GM19455 (cell line): ENCODE data around the gene LOC128125822.
A peak's percentile ranks its signal among the peaks of the same experiment; 100 is the strongest.
"Not testable (repeated sequence)": the region's sequence is repeated elsewhere in the genome, so short reads cannot be mapped to it uniquely, and the experiment has no call there.

Experiments
- ATAC-seq: cut with Tn5 transposase; IDR thresholded peaks from one replicate; pipeline ENCODE4 v1.9.1; 2021; ENCODE audit not compliant: unreplicated experiment

LOC128125822 gene

DNA sequence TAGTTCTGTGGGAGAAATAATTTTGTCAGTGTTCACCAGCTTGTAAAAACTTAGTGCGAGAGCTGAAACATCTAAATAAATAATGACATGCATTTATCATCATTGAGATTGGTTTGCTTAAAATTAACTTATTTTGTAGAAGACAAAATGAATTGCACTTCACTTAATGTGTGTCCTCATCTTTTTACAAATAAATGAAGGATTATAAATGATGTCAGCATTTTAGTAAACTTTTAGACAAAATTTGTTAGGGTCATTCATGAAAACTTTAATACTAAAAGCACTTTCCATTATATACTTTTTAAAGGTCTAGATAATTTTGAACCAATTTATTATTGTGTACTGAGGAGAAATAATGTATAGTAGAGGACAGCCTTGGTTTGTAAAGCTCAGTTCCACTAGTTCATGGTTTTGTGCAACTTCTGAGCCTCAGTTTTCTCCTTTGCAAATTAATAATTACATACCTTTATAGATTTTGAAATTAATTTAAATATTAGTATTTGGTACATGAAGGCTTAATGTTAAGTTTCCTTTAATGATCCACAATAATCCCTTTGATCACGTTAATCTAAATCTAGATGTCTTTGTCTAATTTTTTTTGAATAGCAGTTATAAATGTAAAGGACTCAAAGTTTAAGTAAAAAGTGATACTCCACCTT lies 9.2 kb downstream of the LOC128125822 start:
- ATAC-seq: no peak

GRCh38 chr6:63582579-63583231 lies 10.4 kb downstream of the LOC128125822 start:
- no peak for ATAC-seq

- no peak for ATAC-seq
Observed at GRCh38 chr6:63584125-63584514, 11.8 kb downstream of the LOC128125822 start.

GRCh38 chr6:63584566-63584965 lies 12.3 kb downstream of the LOC128125822 start:
- no peak for ATAC-seq

- ATAC-seq: not testable (repeated sequence)
Observed at GRCh38 chr6:63585652-63586051, 13.4 kb downstream of the LOC128125822 start.

GRCh38 chr6:63589952-63590411 lies 17.7 kb downstream of the LOC128125822 start:
- no peak for ATAC-seq

DNA sequence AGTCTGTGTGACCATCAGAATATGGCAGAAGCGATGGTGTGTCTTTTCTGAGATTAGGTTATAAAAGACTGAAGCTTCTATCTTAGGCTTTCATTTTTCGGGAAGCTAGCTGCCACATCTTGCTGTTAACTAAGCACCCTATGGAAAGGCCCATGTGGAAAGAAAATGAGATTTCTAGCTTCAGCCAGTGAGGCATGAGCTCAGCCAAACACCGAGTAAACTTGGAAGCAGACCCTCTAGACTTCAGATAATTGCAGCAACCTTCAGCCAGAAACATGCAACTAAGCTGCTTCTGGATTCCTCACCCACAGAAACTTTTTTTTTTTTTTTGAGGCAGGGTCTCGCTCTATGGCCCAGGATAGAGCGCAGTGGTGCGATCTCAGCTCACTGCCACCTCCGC lies 20.6 kb downstream of the LOC128125822 start:
- ATAC-seq: no peak

DNA sequence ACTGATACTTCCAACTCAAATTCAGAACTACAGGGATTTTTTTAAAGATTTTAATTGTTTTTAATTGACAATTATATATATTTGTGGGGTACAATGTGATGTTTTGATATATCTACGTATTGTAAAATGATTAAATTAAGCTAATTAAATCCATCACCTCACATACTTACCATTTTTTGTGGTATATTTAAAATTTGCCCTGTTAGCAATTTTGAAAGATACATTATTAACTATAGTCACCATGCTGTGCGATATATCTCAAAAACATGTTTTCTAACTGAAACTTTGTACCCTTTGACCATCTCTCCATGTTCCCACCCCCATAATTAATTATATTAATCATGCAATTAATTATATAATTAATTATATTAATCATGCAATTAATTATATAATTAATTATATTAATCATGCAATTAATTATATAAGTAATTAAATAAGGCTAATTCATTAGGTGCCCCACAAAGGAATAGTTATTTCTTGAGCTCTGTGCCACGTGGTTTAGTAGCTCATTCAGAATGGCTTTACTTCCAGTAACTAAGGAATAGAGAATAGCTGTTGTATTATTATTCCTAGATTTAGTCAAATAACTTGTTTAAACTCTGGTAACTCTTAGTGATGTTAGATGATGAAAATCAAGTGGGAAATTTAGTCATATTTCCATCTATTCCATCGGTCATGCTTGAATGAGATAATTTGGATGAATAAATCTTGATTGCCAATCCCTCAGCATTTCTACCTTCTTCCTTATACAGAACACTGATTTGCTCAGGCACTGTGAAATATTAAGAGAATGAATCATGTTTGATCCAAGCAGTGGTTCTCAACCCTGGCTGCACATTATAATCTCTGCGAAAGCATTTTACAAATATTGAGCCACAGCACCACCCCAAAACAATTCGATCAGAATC lies 25.1 kb downstream of the LOC128125822 start:
- no peak for ATAC-seq

GRCh38 chr6:63598049-63599036 lies 26.1 kb downstream of the LOC128125822 start:
- peak; percentile 99 for ATAC-seq

DNA sequence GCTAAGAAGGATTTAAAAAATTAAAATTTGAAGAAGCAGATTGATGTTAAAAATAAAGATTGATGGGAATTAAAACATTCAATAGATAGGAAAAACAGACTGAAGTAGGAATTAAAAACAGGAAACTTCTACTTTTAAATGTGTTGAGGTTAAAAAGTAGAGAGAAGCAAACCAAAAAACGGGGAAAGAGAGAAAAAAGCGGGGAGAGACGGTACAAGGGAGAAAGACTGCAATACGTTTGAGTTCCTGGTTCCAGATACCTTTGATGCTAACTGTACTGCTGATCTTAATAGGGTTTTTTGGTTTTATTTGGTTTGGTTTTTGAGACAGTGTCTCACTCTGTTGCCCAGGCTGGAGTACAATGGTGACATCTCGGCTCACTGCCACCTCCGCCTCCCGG lies 27.0 kb downstream of the LOC128125822 start:
- no peak for ATAC-seq

DNA sequence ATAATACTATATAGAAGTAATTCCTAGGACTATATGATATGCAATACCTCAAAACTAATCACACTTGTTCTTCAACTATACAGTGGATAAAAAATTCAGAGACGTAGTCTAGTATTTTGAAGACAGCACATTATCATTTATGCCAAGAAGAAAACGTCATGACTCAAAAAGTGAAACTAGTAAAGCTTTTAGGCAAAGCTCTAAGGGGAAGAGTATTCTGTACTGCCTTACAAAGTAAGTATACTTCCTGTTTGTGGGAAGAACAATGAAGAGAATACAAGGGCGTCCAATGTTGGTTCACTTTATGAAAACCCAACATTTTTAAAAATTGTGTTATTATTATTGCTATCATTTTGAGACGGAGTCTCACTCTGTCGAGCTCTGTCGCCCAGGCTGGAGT lies 27.9 kb downstream of the LOC128125822 start:
- ATAC-seq: no peak

GRCh38 chr6:63609231-63609630 lies 37.0 kb downstream of the LOC128125822 start:
- no peak for ATAC-seq

DNA sequence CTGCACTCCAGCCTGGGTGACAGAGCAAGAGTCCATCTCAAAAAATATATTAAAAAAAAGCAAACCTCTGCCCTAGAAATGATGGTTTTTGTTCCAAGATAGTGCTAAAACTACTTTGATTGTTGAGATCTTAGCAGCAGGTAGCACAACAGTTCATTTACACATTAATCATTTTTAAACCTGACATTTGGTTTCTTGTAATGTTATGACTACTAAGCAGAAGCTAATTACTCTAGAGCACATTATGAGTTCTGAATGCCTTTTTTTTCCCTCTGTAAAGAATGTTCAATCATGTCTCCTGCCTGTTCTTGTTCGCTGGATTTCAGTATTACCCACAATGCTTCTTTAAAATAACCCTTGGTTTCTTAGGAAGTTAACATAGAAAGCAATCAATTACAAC lies 38.7 kb downstream of the LOC128125822 start:
- ATAC-seq: no peak

GRCh38 chr6:63611560-63611959 lies 39.3 kb downstream of the LOC128125822 start:
- ATAC-seq: no peak

DNA sequence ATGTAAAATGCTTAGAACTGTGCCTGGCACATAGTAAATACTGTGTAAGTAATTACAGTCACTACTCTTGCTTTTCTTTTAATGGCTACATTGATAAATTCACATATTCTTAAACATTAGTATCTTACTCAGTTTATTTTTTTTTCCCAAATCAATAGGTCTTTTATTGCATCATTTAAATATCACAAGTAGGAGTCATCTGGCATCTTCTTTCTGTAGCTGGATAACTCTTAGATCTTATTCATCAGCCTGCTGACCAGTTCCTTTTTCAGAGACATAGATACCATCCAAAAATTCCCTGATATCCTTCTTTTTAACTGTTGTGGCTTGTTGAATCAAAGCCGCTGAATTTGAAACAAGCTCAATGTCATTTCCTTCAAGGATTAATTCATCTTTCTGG lies 43.3 kb downstream of the LOC128125822 start:
- no peak for ATAC-seq
